GM23338 (cell line): ENCODE results near the gene ZNF83. TPM values are rescaled to one million over a fixed set of nuclear protein-coding genes. Genes with fewer than 3 reads are reported as not detected.

Source experiments
- ATAC-seq: fragments of 200-7000 bp; cut with Tn5 transposase; 3 replicates; pipeline ENCODE4 v1.9.1; 2020
- DNase-seq: peaks from one replicate; pipeline ENCODE4 v3.0.0-alpha.2; 2015; ENCODE audit warnings: low spot score
- H2AFZ ChIP-seq: fragments of 200-600 bp; sonication (generic); 2 replicates; pipeline ENCODE4 v1.8.0; 2016; ENCODE audit warnings: antibody characterized with exemption, mild to moderate bottlenecking, moderate library complexity
- H3F3A ChIP-seq: fragments of 200-600 bp; sonication (generic); replicated peaks from 2 replicates; pipeline ENCODE4 v1.8.0; 2017; ENCODE audit warnings: antibody characterized with exemption, mixed run types, low read depth
- H3K27ac ChIP-seq: fragments of 200-600 bp; sonication (generic); 2 replicates; pipeline ENCODE4 v1.6.1; 2016; ENCODE audit warnings: low read depth
- H3K27me3 ChIP-seq: fragments of 200-600 bp; sonication (generic); 2 replicates; pipeline ENCODE4 v1.8.0; 2016; ENCODE audit warnings: mild to moderate bottlenecking, mixed run types, moderate library complexity; ENCODE audit not compliant: insufficient read depth
- H3K36me3 ChIP-seq: fragments of 200-600 bp; sonication (generic); 2 replicates; pipeline ENCODE4 v1.8.0; 2016; ENCODE audit warnings: mild to moderate bottlenecking; ENCODE audit not compliant: insufficient read depth
- H3K4me1 ChIP-seq: fragments of 200-600 bp; sonication (generic); 2 replicates; pipeline ENCODE4 v1.8.0; 2016; ENCODE audit warnings: mild to moderate bottlenecking, moderate library complexity; ENCODE audit not compliant: insufficient read depth
- H3K4me2 ChIP-seq: fragments of 200-600 bp; sonication (generic); 2 replicates; pipeline ENCODE4 v1.7.1; 2017; ENCODE audit warnings: mixed run types
- H3K4me3 ChIP-seq: fragments of 200-600 bp; sonication (generic); 2 replicates; pipeline ENCODE4 v1.6.1; 2016; ENCODE audit warnings: mixed run types
- H3K79me2 ChIP-seq: fragments of 200-600 bp; sonication (generic); replicated peaks from 2 replicates; pipeline ENCODE4 v1.8.0; 2017; ENCODE audit warnings: mild to moderate bottlenecking; ENCODE audit not compliant: insufficient read depth
- H3K9me2 ChIP-seq: fragments of 200-600 bp; sonication (generic); 2 replicates; pipeline ENCODE4 v1.8.0; 2017; ENCODE audit not compliant: insufficient read depth
- H4K20me1 ChIP-seq: fragments of 200-600 bp; sonication (generic); replicated peaks from 2 replicates; pipeline ENCODE4 v1.8.0; 2017; ENCODE audit warnings: mild to moderate bottlenecking; ENCODE audit not compliant: insufficient read depth
- H3K27ac Mint-ChIP-seq: 2 replicates; pipeline ENCODE4 v1.8.0; 2020; ENCODE audit warnings: inconsistent platforms, mild to moderate bottlenecking, moderate library complexity, mixed read lengths
- H3K27me3 Mint-ChIP-seq: 3 replicates; pipeline ENCODE4 v1.8.0; 2022; ENCODE audit warnings: low read depth, mild to moderate bottlenecking, moderate library complexity, mixed read lengths, inconsistent platforms; ENCODE audit not compliant: insufficient read depth, poor library complexity
- H3K36me3 Mint-ChIP-seq: 3 replicates; pipeline ENCODE4 v1.8.0; 2021; ENCODE audit warnings: low read depth, mild to moderate bottlenecking, inconsistent platforms, moderate library complexity, mixed read lengths
- H3K4me1 Mint-ChIP-seq: 3 replicates; pipeline ENCODE4 v1.8.0; 2020; ENCODE audit warnings: mild to moderate bottlenecking, inconsistent platforms, mixed read lengths
- H3K4me3 Mint-ChIP-seq: 3 replicates; pipeline ENCODE4 v1.8.0; 2021; ENCODE audit warnings: moderate library complexity, mild to moderate bottlenecking, inconsistent platforms, mixed read lengths
- H3K9me3 Mint-ChIP-seq: 3 replicates; pipeline ENCODE4 v1.8.0; 2020; ENCODE audit warnings: moderate library complexity, mild to moderate bottlenecking, inconsistent platforms, mixed read lengths
- CREB1 ChIP-seq: fragments of 250-450 bp; sonication (Bioruptor Pico); IDR thresholded peaks from 2 replicates; pipeline ENCODE4 v1.5.0; 2020; ENCODE audit warnings: low read depth, mild to moderate bottlenecking, moderate library complexity
- ETS1 ChIP-seq: IDR thresholded peaks from 2 replicates; pipeline ENCODE4 v1.6.1; 2016; ENCODE audit warnings: antibody characterized with exemption
- EZH2 ChIP-seq: fragments of 200-600 bp; sonication (generic); IDR thresholded peaks from one replicate; pipeline ENCODE4 v1.8.0; 2017; ENCODE audit warnings: antibody characterized with exemption, mild to moderate bottlenecking, low read depth; ENCODE audit not compliant: unreplicated experiment
- EZH2phosphoT487 ChIP-seq: fragments of 200-600 bp; sonication (generic); IDR thresholded peaks from one replicate; pipeline ENCODE4 v1.8.1; 2018; ENCODE audit warnings: antibody characterized with exemption; ENCODE audit not compliant: unreplicated experiment
- JUNB ChIP-seq: IDR thresholded peaks from one replicate; pipeline ENCODE4 v1.6.1; 2016; ENCODE audit warnings: antibody characterized with exemption; ENCODE audit not compliant: unreplicated experiment
- NANOG ChIP-seq: IDR thresholded peaks from 2 replicates; pipeline ENCODE4 v1.6.1; 2016; ENCODE audit warnings: antibody characterized with exemption, borderline replicate concordance
- POLR2AphosphoS5 ChIP-seq: IDR thresholded peaks from 2 replicates; pipeline ENCODE4 v1.6.1; 2016; ENCODE audit warnings: antibody characterized with exemption, low read depth
- REST ChIP-seq: IDR thresholded peaks from one replicate; pipeline ENCODE4 v1.6.1; 2018; ENCODE audit warnings: antibody characterized with exemption; ENCODE audit not compliant: unreplicated experiment
- STAT1 ChIP-seq: IDR thresholded peaks from one replicate; pipeline ENCODE4 v1.6.1; 2016; ENCODE audit warnings: antibody characterized with exemption; ENCODE audit not compliant: unreplicated experiment
- ZNF114 ChIP-seq: fragments of 250-450 bp; sonication (Bioruptor Pico); IDR thresholded peaks from 2 replicates; pipeline ENCODE4 v1.5.0; 2020; ENCODE audit warnings: mild to moderate bottlenecking, moderate library complexity
- ZNF331 ChIP-seq: fragments of 250-450 bp; sonication (Bioruptor Pico); IDR thresholded peaks from 2 replicates; pipeline ENCODE4 v1.5.0; 2020; ENCODE audit warnings: low read depth, mild to moderate bottlenecking, moderate library complexity
- ZNF462 ChIP-seq: fragments of 250-450 bp; sonication (Bioruptor Pico); IDR thresholded peaks from 2 replicates; pipeline ENCODE4 v1.5.0; 2020; ENCODE audit warnings: mild to moderate bottlenecking, moderate library complexity
- polyA plus RNA-seq: library from polyadenylated mRNA; unstranded; fragments of >200 nt; fragmentation: Nextera tagmentation; extraction: Ambion mirVana; gene quantifications from 2 replicates; pipeline ENCODE4 v1.2.1, GENCODE V29; 2016
- total RNA-seq: library from RNA; depleted of rRNA; stranded (reverse); fragments of >200 nt; shearing (Covaris generic); gene quantifications from 2 replicates; pipeline ENCODE4 v1.2.3, GENCODE V29; 2014
- TF ChIP-seq, protein P1 (sequence below), 2 experiments: fragments of 200-600 bp in 1 of 2; sonication (generic) in 1 of 2; conservative IDR thresholded peaks; 2 replicates each; pipeline versions ENCODE4 v1.5.1 to v1.6.1; 2016 to 2017; ENCODE audit warnings: antibody characterized with exemption in 2 of 2, low read depth in 2 of 2, mild to moderate bottlenecking in 2 of 2, moderate library complexity in 1 of 2

ZNF83 gene
- total and polyA plus RNA-seq, 2 experiments from 2014 or later, result 16.2 to 25.0 TPM

GRCh38 chr19:52653161-52653560 is 15.0 kb upstream of the ZNF83 start (continued):
- TF ChIP-seq ZNF462 (CRISPR knock-in tag) (no peak), ETS1 (no peak)

DNA sequence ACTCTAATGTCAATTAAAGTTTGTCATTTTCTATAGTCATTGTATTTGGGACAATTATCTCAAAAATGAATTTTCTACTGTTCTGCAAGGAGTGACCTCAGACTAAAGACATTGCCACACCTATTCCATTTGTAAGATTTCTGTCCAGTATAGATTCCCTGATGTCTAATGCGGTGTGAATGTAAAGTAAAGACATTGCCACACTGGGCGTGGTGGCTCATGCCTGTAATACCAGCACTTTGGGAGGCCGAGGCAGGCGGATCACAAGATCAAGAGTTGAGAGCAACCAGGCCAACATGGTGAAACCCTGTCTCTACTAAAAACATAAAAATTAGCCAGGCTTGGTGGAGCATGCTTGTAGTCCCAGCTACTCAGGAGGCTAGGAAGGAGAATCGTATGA is 13.8 kb upstream of the ZNF83 start:
- Histone ChIP-seq H3K4me2 (no peak overlapping the region), H2AFZ (no peak overlapping the region), H3K27me3 (no peaks in the 10 kb centered on the region), H3F3A (no peaks in the 10 kb centered on the region), H3K4me1 (no peaks in the 10 kb centered on the region), H3K27ac (no peak overlapping the region), H4K20me1 (no peaks in the 10 kb centered on the region), H3K9me2 (no peaks in the 10 kb centered on the region), H3K4me3 (no peak overlapping the region), H3K79me2 (no peaks in the 10 kb centered on the region), H3K36me3 (no peaks in the 10 kb centered on the region)
- peaks cover 2% of the 10 kb centered on the region for H3K27me3 Mint-ChIP-seq
- ATAC-seq (no peak), DNase-seq (no peak)
- H3K4me1 Mint-ChIP-seq, result no peaks in the 10 kb centered on the region
- peaks cover 13% of the 10 kb centered on the region for H3K9me3 Mint-ChIP-seq
- no peak overlapping the region for H3K4me3 Mint-ChIP-seq
- no peak overlapping the region for H3K27ac Mint-ChIP-seq
- peaks cover 33% of the 10 kb centered on the region for H3K36me3 Mint-ChIP-seq
- TF ChIP-seq ZNF331 (CRISPR knock-in tag), result no peak
- TF ChIP-seq CREB1, result no peak
- TF ChIP-seq, protein P1, sequence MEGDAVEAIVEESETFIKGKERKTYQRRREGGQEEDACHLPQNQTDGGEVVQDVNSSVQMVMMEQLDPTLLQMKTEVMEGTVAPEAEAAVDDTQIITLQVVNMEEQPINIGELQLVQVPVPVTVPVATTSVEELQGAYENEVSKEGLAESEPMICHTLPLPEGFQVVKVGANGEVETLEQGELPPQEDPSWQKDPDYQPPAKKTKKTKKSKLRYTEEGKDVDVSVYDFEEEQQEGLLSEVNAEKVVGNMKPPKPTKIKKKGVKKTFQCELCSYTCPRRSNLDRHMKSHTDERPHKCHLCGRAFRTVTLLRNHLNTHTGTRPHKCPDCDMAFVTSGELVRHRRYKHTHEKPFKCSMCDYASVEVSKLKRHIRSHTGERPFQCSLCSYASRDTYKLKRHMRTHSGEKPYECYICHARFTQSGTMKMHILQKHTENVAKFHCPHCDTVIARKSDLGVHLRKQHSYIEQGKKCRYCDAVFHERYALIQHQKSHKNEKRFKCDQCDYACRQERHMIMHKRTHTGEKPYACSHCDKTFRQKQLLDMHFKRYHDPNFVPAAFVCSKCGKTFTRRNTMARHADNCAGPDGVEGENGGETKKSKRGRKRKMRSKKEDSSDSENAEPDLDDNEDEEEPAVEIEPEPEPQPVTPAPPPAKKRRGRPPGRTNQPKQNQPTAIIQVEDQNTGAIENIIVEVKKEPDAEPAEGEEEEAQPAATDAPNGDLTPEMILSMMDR (conservative IDR thresholded peaks at IDR 0.05; ENCODE audit: low read depth in 2 of 2), result no peak
- no peak for TF ChIP-seq STAT1
- no peak for TF ChIP-seq JUNB
- no peak for TF ChIP-seq EZH2
- no peak for TF ChIP-seq NANOG
- no peak for TF ChIP-seq EZH2phosphoT487
- no peak for TF ChIP-seq ZNF114 (CRISPR knock-in tag)
- TF ChIP-seq POLR2AphosphoS5, result no peak
- no peak for TF ChIP-seq REST
